WTC11 (cell line): ENCODE measurements around the gene ELAVL1. TPM values are rescaled to one million over a fixed set of nuclear protein-coding genes. Genes with fewer than 3 reads are reported as not detected.

Experiments
- ATAC-seq: fragments of 200-7000 bp; cut with Tn5 transposase; 2 replicates; pipeline ENCODE4 v1.10.0; 2021; ENCODE audit warnings: mild to moderate bottlenecking, moderate library complexity
- CTCF ChIA-PET: fragments of 300-600 bp; sonication (Branson Sonifier 250); formaldehyde crosslinking; loops from one replicate; lab custom pipeline; 2021; ENCODE audit warnings: antibody characterized with exemption; lab: Charles Lee
- POLR2A ChIA-PET: fragments of 350-600 bp; sonication (Branson Sonifier 250); formaldehyde crosslinking; loops from one replicate; lab custom pipeline; 2021; ENCODE audit warnings: antibody characterized with exemption; lab: Charles Lee
- DNase-seq: peaks from one replicate; pipeline ENCODE4 v3.0.0; 2021; ENCODE audit warnings: low spot score
- H3K27ac Mint-ChIP-seq: 2 replicates; pipeline ENCODE4 v1.8.0; 2021; ENCODE audit warnings: mixed read lengths
- H3K27me3 Mint-ChIP-seq: 2 replicates; pipeline ENCODE4 v1.8.0; 2021; ENCODE audit warnings: low read depth, mild to moderate bottlenecking, moderate library complexity, mixed read lengths
- H3K36me3 Mint-ChIP-seq: 2 replicates; pipeline ENCODE4 v1.8.0; 2021; ENCODE audit warnings: mixed read lengths
- H3K4me1 Mint-ChIP-seq: 2 replicates; pipeline ENCODE4 v1.8.0; 2022; ENCODE audit warnings: mixed read lengths
- H3K4me3 Mint-ChIP-seq: 2 replicates; pipeline ENCODE4 v1.8.0; 2021; ENCODE audit warnings: mild to moderate bottlenecking, moderate library complexity, mixed read lengths
- H3K9me3 Mint-ChIP-seq: 2 replicates; pipeline ENCODE4 v1.8.0; 2021; ENCODE audit warnings: mixed read lengths
- ATF1 ChIP-seq: sonication (generic); formaldehyde crosslinking; IDR thresholded peaks from 2 replicates; pipeline ENCODE4 v1.8.1; 2023; ENCODE audit warnings: mild to moderate bottlenecking, moderate library complexity, missing genetic modification reagents
- CBFB ChIP-seq: sonication (generic); formaldehyde crosslinking; IDR thresholded peaks from 2 replicates; pipeline ENCODE4 v1.8.1; 2022; ENCODE audit warnings: mild to moderate bottlenecking, low read depth, missing genetic modification reagents
- CREB1 ChIP-seq: sonication (generic); formaldehyde crosslinking; IDR thresholded peaks from 2 replicates; pipeline ENCODE4 v1.8.0; 2023; ENCODE audit warnings: mild to moderate bottlenecking, missing genetic modification reagents
- CREM ChIP-seq: sonication (generic); formaldehyde crosslinking; IDR thresholded peaks from 2 replicates; pipeline ENCODE4 v1.8.1; 2022; ENCODE audit warnings: mild to moderate bottlenecking, missing genetic modification reagents, moderate library complexity
- ETV6 ChIP-seq: sonication (generic); formaldehyde crosslinking; IDR thresholded peaks from 2 replicates; pipeline ENCODE4 v1.8.1; 2022; ENCODE audit warnings: mild to moderate bottlenecking, missing genetic modification reagents
- FOXJ3 ChIP-seq: sonication (generic); formaldehyde crosslinking; IDR thresholded peaks from 2 replicates; pipeline ENCODE4 v1.9.0; 2021; ENCODE audit warnings: missing genetic modification reagents, mild to moderate bottlenecking, borderline replicate concordance
- HMGA2 ChIP-seq: fragments of 250-450 bp; sonication (Bioruptor Pico); IDR thresholded peaks from 2 replicates; pipeline ENCODE4 v1.4.0; 2021; ENCODE audit warnings: mild to moderate bottlenecking, moderate library complexity
- MLX ChIP-seq: sonication (generic); formaldehyde crosslinking; IDR thresholded peaks from 2 replicates; pipeline ENCODE4 v1.8.1; 2023; ENCODE audit warnings: mild to moderate bottlenecking, missing genetic modification reagents, moderate library complexity
- NFE2L1 ChIP-seq: sonication (generic); formaldehyde crosslinking; IDR thresholded peaks from 2 replicates; pipeline ENCODE4 v1.8.1; 2023; ENCODE audit warnings: missing genetic modification reagents
- OVOL2 ChIP-seq: fragments of 250-450 bp; sonication (Bioruptor Pico); IDR thresholded peaks from 2 replicates; pipeline ENCODE4 v1.9.0; 2021; ENCODE audit warnings: mild to moderate bottlenecking, borderline replicate concordance
- SMAD3 ChIP-seq: sonication (generic); formaldehyde crosslinking; IDR thresholded peaks from 2 replicates; pipeline ENCODE4 v1.8.0; 2022; ENCODE audit warnings: missing genetic modification reagents, mild to moderate bottlenecking, borderline replicate concordance
- SMAD4 ChIP-seq: sonication (generic); formaldehyde crosslinking; IDR thresholded peaks from 2 replicates; pipeline ENCODE4 v1.8.0; 2022; ENCODE audit warnings: mild to moderate bottlenecking, missing genetic modification reagents
- SOX15 ChIP-seq: fragments of 250-450 bp; sonication (Bioruptor Pico); IDR thresholded peaks from 2 replicates; pipeline ENCODE4 v1.9.0; 2021; ENCODE audit warnings: mild to moderate bottlenecking
- USF2 ChIP-seq: sonication (generic); formaldehyde crosslinking; IDR thresholded peaks from 2 replicates; pipeline ENCODE4 v1.8.1; 2023; ENCODE audit warnings: mild to moderate bottlenecking, missing genetic modification reagents, moderate library complexity
- ZBTB43 ChIP-seq: sonication (generic); formaldehyde crosslinking; IDR thresholded peaks from 2 replicates; pipeline ENCODE4 v1.8.1; 2023; ENCODE audit warnings: mild to moderate bottlenecking, missing genetic modification reagents
- ZNF138 ChIP-seq: sonication (generic); formaldehyde crosslinking; conservative IDR thresholded peaks from 2 replicates; pipeline ENCODE4 v1.8.1; 2022; ENCODE audit warnings: mild to moderate bottlenecking, moderate library complexity, missing genetic modification reagents
- ZNF232 ChIP-seq: sonication (generic); formaldehyde crosslinking; IDR thresholded peaks from 2 replicates; pipeline ENCODE4 v1.8.0; 2022; ENCODE audit warnings: mild to moderate bottlenecking, missing genetic modification reagents
- ZNF317 ChIP-seq: sonication (generic); formaldehyde crosslinking; IDR thresholded peaks from 2 replicates; pipeline ENCODE4 v1.8.1; 2023; ENCODE audit warnings: low read depth, mild to moderate bottlenecking, moderate library complexity, missing genetic modification reagents, borderline replicate concordance
- ZNF423 ChIP-seq: fragments of 250-450 bp; sonication (Bioruptor Pico); IDR thresholded peaks from 2 replicates; pipeline ENCODE4 v2.1.2; 2022; ENCODE audit warnings: mild to moderate bottlenecking, moderate library complexity
- ZNF512 ChIP-seq: sonication (generic); formaldehyde crosslinking; IDR thresholded peaks from 2 replicates; pipeline ENCODE4 v1.8.1; 2022; ENCODE audit warnings: missing genetic modification reagents, borderline replicate concordance
- ZNF671 ChIP-seq: fragments of 250-450 bp; sonication (Bioruptor Pico); IDR thresholded peaks from 2 replicates; pipeline ENCODE4 v1.8.0; 2021; ENCODE audit warnings: mild to moderate bottlenecking
- ZSCAN18 ChIP-seq: fragments of 250-450 bp; sonication (Bioruptor Pico); IDR thresholded peaks from 2 replicates; pipeline ENCODE4 v2.1.2; 2022; ENCODE audit warnings: mild to moderate bottlenecking, moderate library complexity
- total RNA-seq: library from RNA; stranded (reverse); gene quantifications from 3 replicates; pipeline ENCODE4 v1.2.3, GENCODE V29; 2021

ELAVL1 gene
- total RNA-seq, 1 experiment from 2014 or later: 160 TPM

GRCh38 chr19:7994928-7995809 lies 10.3 kb downstream of the ELAVL1 start (continued):
- TF ChIP-seq ZBTB43 (no peak), NFE2L1 (CRISPR knock-in tag) (no peak), ZNF423 (CRISPR knock-in tag) (no peak), HMGA2 (CRISPR knock-in tag) (no peak)

GRCh38 chr19:7994114-7994513 lies 11.3 kb downstream of the ELAVL1 start:
- peak; percentile 67 for ATAC-seq
- Mint-ChIP-seq H3K9me3 (no peaks in the 10 kb centered on the region), H3K36me3 (peaks cover 28% of the 10 kb centered on the region), H3K4me3 (no peak overlapping the region), H3K4me1 (peaks cover 40% of the 10 kb centered on the region), H3K27ac (peak overlapping the region; percentile 86), H3K27me3 (no peaks in the 10 kb centered on the region)
- peak; percentile 28 for DNase-seq
- TF ChIP-seq SMAD4 (CRISPR knock-in tag) (no peak), ATF1 (no peak), ZNF138 (no peak), ZSCAN18 (CRISPR knock-in tag) (no peak), ZNF671 (no peak), ZNF317 (CRISPR knock-in tag) (no peak), ZNF232 (no peak), OVOL2 (CRISPR knock-in tag) (no peak), CREM (CRISPR knock-in tag) (no peak), USF2 (CRISPR knock-in tag) (no peak)
- CTCF ChIA-PET: interaction anchor here (0.6 to 4.1 kb wide), 4 partner anchors 8 to 50 kb away, joined by 3 to 16 read pairs (median 12); partner anchors contain the start of genes ELAVL1 and TIMM44
- POLR2A ChIA-PET: no interaction called here

GRCh38 chr19:7993560-7993959 lies 11.9 kb downstream of the ELAVL1 start:
- ChIA-PET CTCF (interaction anchor here (1.5 to 4.1 kb wide), 2 partner anchors 9 to 49 kb away, joined by 12 to 16 read pairs; partner anchors contain the start of gene TIMM44), POLR2A (no interaction called here)
- peak overlapping the region; percentile 69; the same call in 1 of the 2 replicates for H3K27ac Mint-ChIP-seq
- peaks cover 40% of the 10 kb centered on the region for H3K4me1 Mint-ChIP-seq
- no peaks in the 10 kb centered on the region for H3K9me3 Mint-ChIP-seq
- DNase-seq (no peak), ATAC-seq (no peak)
- peaks cover 31% of the 10 kb centered on the region for H3K36me3 Mint-ChIP-seq
- no peaks in the 10 kb centered on the region for H3K27me3 Mint-ChIP-seq
- TF ChIP-seq ZNF423 (CRISPR knock-in tag): no peak
- no peak for TF ChIP-seq CREB1 (CRISPR knock-in tag)
- TF ChIP-seq ZNF671: no peak
- no peak for TF ChIP-seq CBFB
- no peak for TF ChIP-seq ZSCAN18 (CRISPR knock-in tag)
- no peak for TF ChIP-seq ETV6 (CRISPR knock-in tag)
- TF ChIP-seq ZNF512 (CRISPR knock-in tag): no peak
- TF ChIP-seq MLX (CRISPR knock-in tag): no peak
- no peak for TF ChIP-seq SMAD3 (CRISPR knock-in tag)
- TF ChIP-seq HMGA2 (CRISPR knock-in tag): no peak
- no peak for TF ChIP-seq SOX15
- TF ChIP-seq FOXJ3 (CRISPR knock-in tag): no peak
- no peak overlapping the region for H3K4me3 Mint-ChIP-seq
